ENCODE data around the gene TTC4. TPM values are rescaled to one million over a fixed set of nuclear protein-coding genes. Genes with fewer than 3 reads are reported as not detected.

Gene TTC4
- total RNA-seq, 4 donors from 2014 or later, result 11.2 to 38.6 (median 14.3) TPM

- 92% methylated on average over 5 of the region's 14 CpGs; no CpG with 5 or more reads in 1 of the 2 donors for WGBS, 2 donors (ENCODE audit: low coverage in 1 of 2)
- peaks cover 0 to 12% of the 10 kb centered on the region in 2 donors for H3K36me3 ChIP-seq
- TF ChIP-seq POLR2A (IDR thresholded peaks at IDR 0.05) (no peak), EP300 (IDR thresholded peaks at IDR 0.05) (no peak), POLR2AphosphoS5 (IDR thresholded peaks at IDR 0.05) (no peak)
- TF ChIP-seq, protein P1, sequence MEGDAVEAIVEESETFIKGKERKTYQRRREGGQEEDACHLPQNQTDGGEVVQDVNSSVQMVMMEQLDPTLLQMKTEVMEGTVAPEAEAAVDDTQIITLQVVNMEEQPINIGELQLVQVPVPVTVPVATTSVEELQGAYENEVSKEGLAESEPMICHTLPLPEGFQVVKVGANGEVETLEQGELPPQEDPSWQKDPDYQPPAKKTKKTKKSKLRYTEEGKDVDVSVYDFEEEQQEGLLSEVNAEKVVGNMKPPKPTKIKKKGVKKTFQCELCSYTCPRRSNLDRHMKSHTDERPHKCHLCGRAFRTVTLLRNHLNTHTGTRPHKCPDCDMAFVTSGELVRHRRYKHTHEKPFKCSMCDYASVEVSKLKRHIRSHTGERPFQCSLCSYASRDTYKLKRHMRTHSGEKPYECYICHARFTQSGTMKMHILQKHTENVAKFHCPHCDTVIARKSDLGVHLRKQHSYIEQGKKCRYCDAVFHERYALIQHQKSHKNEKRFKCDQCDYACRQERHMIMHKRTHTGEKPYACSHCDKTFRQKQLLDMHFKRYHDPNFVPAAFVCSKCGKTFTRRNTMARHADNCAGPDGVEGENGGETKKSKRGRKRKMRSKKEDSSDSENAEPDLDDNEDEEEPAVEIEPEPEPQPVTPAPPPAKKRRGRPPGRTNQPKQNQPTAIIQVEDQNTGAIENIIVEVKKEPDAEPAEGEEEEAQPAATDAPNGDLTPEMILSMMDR (IDR thresholded peaks at IDR 0.05), result no peak
- H3K27me3 ChIP-seq, result no peaks in the 10 kb centered on the region
- no peak overlapping the region for H3K4me3 ChIP-seq
- no peaks in the 10 kb centered on the region for H3K9me3 ChIP-seq
- no peak for ATAC-seq
- H3K4me1 ChIP-seq, result no peaks in the 10 kb centered on the region
- no peak overlapping the region for H3K27ac ChIP-seq
These were observed 32.6 kb downstream of the TTC4 start for GRCh38 chr1:54748094-54748835.

GRCh38 chr1:54750596-54750995, 34.9 kb downstream of the TTC4 start:
- H3K4me3 ChIP-seq, result no peak overlapping the region
- 96% methylated on average over 4 of the region's 6 CpGs; no CpG with 5 or more reads in 1 of the 2 donors for WGBS, 2 donors (ENCODE audit: low coverage in 1 of 2)
- no peak for ATAC-seq

DNA sequence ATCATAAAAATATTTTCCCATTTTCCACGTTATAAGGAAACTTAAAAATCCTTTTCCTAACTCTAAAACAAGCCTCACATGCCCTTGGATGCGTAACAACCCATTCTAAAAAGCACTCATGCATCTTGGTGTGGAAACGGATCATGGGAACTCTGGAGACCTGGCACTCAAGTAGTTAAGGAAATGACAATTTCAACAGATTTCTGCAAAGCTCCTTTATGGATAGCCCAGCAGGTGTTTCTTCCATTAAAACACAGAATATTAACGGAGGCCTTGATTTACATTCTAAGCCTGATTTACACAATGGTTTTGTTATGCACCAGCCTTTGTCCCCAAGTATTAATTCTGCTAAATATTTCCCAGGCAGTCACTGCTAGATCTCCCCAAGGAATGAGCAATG, 35.8 kb downstream of the TTC4 start:
- Histone ChIP-seq H3K4me3 (no peak overlapping the region), H3K27ac (no peak overlapping the region), H3K36me3 (peaks cover 0 to 13% of the 10 kb centered on the region in 2 donors), H3K27me3 (no peaks in the 10 kb centered on the region), H3K4me1 (no peaks in the 10 kb centered on the region), H3K9me3 (no peaks in the 10 kb centered on the region)
- WGBS, 2 donors (ENCODE audit: low coverage in 1 of 2), result 59 to 82% methylated on average over 4 of the region's 4 CpGs
- no peak for TF ChIP-seq POLR2A (IDR thresholded peaks at IDR 0.05)
- TF ChIP-seq EP300 (IDR thresholded peaks at IDR 0.05), result no peak
- TF ChIP-seq, protein P1 (IDR thresholded peaks at IDR 0.05), result no peak
- no peak for TF ChIP-seq POLR2AphosphoS5 (IDR thresholded peaks at IDR 0.05)
- ATAC-seq, result no peak

More at GRCh38 chr1:54750596-54750995, 34.9 kb downstream of the TTC4 start:
- H3K27me3 ChIP-seq, result no peaks in the 10 kb centered on the region
- no peak overlapping the region for H3K27ac ChIP-seq
- no peaks in the 10 kb centered on the region for H3K4me1 ChIP-seq
- H3K9me3 ChIP-seq, result no peaks in the 10 kb centered on the region
- H3K36me3 ChIP-seq, result peaks cover 0 to 5% of the 10 kb centered on the region in 2 donors
- TF ChIP-seq POLR2AphosphoS5 (IDR thresholded peaks at IDR 0.05) (no peak), POLR2A (IDR thresholded peaks at IDR 0.05) (no peak), EP300 (IDR thresholded peaks at IDR 0.05) (no peak)
- TF ChIP-seq, protein P1 (IDR thresholded peaks at IDR 0.05), result no peak

GRCh38 chr1:54754045-54754444, 38.4 kb downstream of the TTC4 start:
- Histone ChIP-seq H3K9me3 (no peaks in the 10 kb centered on the region), H3K4me3 (no peak overlapping the region), H3K27ac (no peak overlapping the region), H3K27me3 (no peaks in the 10 kb centered on the region), H3K36me3 (peaks cover 0 to 39% of the 10 kb centered on the region in 2 donors), H3K4me1 (no peaks in the 10 kb centered on the region)
- 90 to 98% methylated on average over 2 to 7 of the region's 22 CpGs for WGBS, 2 donors (ENCODE audit: low coverage in 1 of 2)
- ATAC-seq, result no peak
- TF ChIP-seq, protein P1 (IDR thresholded peaks at IDR 0.05), result no peak
- TF ChIP-seq EP300 (IDR thresholded peaks at IDR 0.05), result no peak
